DMS 273 (cell line): Measurements from ENCODE around the gene TM4SF18.
A peak's percentile ranks its signal among the peaks of the same experiment; 100 is the strongest.
"Not testable (repeated sequence)": the region's sequence is repeated elsewhere in the genome, so short reads cannot be mapped to it uniquely, and the experiment has no call there.

Experiments
- DNase-seq: peaks from one replicate; lab custom pipeline; 2025; ENCODE audit not compliant: unreplicated experiment; lab: John Stamatoyannopoulos, UW

Gene TM4SF18, protein sequence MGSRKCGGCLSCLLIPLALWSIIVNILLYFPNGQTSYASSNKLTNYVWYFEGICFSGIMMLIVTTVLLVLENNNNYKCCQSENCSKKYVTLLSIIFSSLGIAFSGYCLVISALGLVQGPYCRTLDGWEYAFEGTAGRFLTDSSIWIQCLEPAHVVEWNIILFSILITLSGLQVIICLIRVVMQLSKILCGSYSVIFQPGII

DNA sequence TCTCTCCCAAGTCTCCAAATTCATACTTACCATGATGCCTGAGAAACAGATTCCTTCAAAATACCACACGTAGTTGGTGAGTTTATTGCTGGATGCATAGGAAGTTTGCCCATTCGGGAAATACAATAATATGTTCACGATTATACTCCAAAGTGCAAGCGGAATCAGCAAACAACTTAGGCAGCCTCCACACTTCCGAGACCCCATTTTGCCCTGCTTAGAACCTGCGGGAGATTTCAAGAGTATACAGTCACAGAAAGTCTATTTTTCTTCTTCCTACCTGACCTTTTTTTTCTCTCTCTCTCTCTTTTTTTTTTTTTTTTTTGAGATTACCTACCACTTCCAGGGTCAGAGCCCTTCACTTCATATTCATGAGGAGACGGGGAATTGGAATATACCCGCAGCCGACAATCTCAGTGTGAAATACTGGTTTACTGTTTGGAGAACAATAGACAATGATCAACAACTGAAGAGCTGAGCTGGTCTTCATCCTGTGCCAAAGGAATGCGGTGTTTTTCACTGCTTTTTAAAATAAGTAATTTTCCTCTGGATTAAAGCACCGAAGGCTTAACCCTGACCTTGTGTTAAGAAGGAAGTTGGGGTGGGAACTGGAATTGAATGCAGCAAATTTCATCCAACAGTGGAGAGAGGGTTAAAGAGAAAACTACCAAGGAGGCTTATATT lies at the start of gene TM4SF18:
TM4SF18 (minus strand) TSS at position 461 of the 684 bp plus-strand sequence; CDS start at position 207, 254 bp downstream.
- DNase-seq: no peak

DNA sequence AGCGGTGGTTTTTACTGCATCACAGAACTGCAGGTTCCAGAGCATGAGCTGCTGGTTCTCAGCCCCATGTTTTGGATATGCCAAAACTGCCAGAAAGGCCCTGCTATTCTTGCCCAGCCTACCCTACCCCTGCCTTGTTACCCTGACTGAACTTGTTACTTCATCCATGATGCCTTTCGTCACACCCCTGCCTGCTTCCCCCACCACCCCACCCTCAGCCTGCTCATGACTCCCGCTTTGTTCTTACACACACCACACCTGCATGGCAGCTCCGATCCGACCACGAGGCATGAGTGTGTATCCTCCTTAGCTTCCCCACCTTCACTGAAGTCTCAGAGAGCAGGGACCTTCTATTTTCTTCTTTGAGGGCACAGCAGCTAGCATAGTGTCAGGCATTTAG lies 49.1 kb upstream of the TM4SF18 start:
- DNase-seq: no peak

DNA sequence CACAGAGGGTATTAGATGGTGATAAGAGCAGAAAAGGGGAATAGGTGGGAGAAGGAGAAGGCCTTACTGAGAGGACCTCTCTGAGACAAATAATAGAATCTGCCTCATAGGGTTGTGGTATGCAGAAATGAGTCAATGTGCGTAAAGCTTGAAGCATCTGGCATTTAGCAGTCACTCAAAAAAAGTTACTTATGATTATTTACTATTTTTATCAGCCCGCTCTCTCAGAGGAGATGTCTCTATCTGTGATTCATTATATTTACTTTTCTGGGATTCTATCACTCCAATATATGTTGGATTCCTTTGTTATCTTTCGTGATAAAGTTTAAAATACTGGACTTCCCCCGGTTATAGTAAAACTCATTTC lies 48.6 kb upstream of the TM4SF18 start:
- no peak for DNase-seq

DNA sequence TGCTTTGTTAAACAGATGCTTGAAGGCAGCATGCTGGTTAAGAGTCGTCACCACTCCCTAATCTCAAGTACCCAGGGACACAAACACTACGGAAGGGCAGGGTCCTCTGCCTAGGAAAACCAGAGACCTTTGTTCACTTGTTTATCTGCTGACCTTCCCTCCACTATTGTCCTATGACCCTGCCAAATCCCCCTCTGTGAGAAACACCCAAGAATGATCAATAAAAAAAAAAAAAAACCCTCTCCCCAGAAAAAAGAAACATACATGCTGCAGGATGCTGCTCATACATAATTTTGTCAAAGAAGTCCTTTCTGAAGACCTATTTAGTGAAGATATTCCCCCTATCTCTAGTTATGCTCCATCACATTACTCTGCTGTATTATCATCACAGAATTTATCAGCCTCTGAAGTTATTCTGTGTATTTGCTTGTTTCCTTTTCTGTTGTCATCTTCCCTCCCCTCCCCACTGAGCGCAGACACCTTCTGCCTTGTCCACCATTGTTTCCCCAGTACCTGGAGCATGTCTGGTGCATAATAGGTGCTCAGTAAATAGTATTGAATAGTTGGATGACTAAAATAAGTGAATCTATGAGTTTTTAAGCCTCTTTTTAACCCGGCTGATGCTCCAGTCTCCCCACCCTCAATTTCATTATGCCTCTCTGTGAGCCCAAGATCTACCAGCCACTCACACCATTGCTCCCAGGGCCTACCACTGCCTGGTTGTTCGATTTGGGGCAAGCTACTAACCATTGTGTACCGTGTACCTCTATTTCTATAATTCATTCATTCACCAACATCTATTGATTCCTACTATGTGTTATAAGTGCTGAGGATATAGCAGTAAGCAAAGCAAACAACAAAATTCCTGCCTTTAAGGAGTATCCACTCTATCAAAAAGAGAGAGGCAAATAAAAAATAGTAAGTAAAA lies 48.0 kb upstream of the TM4SF18 start:
- no peak for DNase-seq

DNA sequence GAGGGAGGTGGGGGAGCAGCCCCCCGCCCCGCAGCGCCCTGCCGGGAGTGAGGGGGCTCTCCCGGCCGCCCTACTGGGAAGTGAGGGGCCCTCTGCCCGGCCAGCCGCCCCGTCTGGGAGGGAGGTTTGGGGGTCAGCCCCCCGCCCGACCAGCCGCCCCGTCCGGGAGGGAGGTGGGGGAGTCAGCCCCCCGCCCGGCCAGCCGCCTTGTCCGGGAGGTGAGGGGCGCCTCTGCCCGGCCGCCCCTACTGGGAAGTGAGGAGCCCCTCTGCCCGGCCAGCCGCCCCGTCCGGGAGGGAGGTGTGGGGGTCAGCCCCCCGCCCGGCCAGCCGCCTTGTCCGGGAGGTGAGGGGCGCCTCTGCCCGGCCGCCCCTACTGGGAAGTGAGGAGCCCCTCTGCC lies 46.8 kb upstream of the TM4SF18 start:
- not testable (repeated sequence) for DNase-seq

DNA sequence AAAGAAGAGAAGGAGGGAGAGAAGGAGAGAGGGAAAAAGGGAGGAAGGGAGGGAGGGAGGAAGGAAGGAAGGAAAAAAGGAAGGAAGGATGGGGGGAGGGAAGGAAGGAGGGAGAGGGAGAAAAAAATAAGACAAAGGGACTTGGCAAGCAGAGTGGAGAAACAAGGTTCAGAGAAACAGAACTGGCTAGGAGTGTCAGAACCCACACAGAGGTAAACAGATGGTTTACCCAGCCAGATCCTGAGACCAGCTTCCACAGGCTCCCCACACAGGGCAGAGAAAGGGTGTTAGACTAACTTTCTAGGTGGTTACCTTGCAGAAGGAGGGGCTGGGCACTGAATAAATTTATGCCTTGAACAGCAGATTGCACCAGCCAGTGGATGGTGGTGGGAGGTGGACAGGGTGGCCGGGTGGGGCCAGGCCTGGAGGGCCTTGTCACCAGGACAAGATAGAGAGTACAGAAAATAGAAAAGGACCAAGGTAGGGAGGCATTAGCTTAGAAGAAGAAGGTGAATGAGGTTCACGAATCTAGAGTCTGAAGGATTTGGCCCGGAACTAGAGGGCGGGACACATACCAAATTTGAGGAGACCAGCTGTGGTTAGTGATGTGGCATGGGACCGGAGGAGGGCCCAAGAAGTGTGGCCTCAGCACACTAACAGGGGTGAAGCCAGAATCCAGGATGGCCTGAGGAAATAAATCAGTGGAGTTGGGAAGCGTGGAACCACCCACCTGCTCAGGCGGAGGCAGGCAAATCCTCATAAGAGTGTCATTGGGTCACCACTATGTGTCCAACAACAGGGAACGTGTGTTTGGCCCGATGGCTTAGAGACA lies 45.3 kb upstream of the TM4SF18 start:
- DNase-seq: peak; percentile 27

DNA sequence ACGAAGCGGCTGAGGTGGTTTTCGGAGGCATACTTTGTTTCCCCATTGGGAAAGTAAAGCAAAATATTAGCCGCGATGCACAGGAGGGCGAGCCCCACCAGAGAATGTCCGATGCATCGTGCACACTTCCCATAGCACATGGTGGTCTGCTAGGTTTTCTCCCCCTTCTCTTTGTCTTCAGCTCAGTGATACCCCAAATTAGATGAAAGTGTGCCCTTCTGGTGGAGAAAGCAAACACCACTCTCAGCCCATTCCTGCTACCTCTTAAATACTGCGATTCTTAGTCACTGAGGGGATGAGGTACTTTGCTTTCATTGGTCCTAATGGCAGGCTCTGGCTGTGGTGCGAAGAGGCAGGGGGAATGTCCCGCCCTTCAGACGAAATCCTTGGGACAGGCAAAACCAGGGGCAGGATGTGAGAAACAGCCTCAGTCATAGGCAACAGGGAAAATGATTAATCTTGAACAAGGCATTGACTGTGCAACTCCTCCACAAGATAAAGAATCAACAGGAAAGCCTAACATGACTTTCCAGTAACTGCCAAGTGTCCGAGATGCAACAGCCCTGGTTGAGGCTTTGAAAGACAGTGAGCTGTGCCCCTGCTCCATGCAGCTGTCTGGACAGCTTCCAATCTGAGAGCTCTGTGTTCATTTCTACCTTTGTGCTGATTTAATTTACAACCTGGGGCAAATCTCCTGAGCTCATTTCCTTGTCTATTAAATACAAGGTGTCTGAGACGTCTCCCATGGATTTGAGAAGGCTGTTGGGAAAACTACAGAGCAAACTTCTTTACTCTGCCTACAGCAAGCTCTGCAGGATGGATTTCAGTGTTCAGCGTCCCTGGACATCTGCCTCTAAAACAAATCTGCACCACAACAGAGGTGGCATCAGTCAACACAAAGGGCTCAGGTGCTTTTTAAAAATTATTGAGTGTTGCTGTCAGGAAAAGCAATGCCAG lies 44.2 kb upstream of the TM4SF18 start, which contains the start of gene TM4SF1:
TM4SF1 (minus strand) TSS at position 242 of the 957 bp plus-strand sequence; CDS start at position 140, 102 bp downstream.
- DNase-seq: peak; percentile 68

DNA sequence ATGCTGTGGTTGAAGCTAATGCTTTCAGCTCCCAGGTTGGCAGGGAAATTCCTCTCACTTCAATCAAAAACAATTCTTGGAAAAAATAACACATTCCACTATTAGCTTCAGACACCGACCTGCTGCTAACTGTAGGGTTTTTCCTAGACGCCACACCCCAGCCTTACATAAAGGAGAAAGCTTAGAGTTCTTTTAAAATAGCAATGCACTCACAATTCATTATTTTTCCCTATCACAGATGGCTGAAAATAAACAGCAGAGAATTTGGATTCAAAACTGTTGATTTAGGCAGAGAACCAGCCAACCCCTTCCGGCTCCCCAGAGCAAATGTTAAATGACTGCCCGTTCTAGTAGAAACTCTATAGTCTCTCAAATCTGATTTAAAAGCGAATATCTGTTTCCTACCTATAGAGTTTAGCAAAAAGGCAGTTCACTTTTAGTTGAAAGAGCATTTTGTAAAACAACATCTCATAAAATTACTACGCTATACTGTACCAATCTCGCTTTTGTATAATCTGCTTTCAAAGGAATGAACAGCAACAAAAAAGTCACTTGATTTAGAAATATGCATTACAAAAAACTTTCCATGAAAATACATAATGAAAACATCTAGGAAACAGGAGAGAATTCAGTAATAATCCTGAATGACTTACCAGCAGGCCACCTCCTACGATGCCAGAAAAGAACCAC lies 43.4 kb upstream of the TM4SF18 start:
- DNase-seq: peak; percentile 50

DNA sequence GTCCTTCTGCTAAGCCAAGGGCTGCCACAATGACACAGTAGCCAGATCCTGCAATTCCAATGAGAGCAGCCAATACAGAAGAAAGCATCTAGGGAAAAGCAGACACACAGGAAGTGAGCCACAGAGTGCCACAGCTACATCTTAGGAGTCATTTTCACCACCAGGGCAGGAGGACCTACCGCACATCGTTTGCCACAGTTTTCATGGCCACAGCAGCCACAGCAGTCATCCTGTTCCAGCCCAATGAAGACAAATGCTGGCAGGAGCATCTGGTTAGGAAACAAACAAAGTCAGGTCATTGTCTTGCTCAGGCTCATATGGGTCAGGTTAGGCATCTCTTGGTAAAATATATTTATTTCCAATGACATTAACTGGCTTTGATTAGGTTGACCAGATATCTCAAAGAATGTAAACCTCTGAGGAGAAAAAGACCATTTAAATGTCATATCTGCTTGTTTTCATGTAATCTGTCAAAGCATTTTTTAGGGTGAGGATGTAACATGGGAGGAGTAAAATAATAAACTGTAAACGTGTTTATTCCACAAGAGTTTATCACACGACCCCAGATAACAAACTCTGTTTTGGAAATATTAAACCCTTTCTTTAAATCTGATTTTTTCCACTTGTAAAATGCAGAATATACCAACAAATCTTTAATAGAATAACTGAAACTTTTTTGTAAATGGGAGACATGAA lies 42.2 kb upstream of the TM4SF18 start:
- DNase-seq: no peak

DNA sequence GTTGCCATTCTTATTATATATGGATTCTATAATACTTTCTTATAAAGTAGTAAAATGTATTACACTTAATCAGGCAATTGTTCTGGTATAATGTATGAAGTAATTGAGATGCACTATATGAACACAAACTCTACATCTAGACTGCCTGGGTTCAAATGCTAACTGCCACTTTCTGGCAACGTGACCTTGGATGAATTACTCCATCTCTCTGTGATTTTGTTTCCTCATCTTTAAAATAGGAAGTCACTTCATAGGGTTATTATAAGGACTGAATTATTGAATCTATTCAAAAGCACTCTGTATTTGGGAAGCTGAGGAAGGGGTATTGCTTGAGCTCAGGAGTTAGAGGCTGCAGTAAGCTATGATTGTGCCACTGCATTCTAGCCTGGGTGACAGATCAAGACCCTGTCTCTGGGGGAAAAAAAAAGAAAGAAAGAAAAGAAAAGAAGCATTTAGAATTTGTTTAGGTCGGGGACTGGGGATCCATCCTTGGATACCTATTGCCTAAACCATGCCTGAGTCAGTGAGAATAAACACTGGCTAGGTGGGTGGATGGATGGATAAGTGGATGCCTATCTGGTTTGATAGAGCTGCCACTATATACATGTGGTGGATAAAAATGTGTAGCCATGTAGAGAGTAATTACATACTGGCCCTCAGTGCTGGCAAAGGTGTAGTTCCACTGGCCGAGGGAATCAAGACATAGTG lies 41.5 kb upstream of the TM4SF18 start:
- no peak for DNase-seq

DNA sequence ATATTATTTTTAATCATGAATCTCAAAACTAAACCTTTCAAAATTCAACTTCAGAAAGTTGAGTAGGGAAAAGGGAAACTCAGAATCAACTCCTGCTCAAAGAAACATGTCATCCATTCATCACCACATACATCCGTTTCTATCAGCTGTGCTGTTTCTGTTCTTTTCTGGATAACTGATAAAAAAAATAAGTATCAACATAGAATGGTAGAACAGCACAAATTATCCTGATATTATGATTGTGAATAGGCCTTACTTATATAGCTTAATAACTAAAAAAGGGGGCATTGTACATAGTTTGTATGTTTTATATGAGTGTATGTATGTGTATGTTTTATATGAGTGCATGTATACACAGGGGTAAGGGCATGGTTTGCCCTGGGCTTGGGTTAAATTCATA lies 41.0 kb upstream of the TM4SF18 start:
- DNase-seq: no peak

DNA sequence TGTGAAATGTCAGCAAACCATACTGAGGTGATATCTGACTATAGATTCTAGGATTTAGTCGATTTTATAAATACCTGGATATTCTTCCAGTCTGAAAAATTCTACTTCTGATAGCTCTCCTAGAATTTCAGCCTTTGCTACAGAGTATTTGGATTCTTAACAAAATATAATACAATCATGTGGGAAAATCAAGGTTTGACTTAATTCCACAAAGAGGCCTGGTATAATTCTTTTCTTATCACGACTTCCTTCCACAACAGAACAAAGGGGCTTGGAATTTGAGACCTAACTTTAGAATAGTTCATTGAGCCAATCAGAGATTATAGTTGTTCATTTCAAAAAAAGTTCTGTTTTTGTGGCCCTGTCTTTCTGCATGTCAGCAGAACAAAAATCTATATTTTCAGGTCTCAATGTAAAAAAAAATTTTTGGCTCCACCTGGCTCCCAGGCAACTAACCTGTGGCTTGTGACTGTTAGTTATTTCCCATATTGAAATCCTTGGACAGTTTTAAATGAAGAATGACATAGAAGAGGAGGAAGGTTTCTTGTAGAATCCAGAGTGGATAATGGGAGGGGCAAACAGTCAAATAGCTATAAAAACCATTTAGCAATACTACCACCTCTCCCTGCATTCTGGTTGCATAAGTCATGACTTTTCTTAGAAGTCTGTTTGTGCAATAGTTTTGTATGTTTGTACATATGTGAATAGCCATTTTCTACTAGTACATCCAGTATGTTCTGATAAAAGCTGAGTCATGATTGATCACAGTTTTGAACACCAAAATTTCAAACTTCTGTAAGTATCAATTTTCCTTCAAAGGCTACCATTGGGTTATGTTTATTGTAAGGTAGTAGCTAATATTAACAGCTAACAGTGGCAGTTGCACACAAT lies 40.0 kb upstream of the TM4SF18 start:
- no peak for DNase-seq

DNA sequence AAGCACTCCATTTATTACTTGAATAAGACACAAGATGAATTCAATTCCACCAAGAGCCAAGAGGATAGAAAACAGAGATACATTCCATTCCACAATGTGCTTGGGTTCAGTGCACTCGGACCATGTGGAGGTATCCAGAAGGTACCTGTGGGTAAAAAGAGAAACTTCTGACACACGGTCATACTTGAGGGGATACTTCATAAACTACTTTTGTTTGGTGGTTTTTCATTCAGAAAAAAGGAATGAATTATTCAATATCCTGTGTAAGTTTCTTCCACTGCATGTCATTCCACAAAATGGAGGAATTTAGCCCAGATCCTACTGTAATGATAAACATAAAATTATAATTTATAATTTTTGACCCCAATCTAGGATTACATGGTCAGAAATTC lies 38.3 kb upstream of the TM4SF18 start:
- no peak for DNase-seq

DNA sequence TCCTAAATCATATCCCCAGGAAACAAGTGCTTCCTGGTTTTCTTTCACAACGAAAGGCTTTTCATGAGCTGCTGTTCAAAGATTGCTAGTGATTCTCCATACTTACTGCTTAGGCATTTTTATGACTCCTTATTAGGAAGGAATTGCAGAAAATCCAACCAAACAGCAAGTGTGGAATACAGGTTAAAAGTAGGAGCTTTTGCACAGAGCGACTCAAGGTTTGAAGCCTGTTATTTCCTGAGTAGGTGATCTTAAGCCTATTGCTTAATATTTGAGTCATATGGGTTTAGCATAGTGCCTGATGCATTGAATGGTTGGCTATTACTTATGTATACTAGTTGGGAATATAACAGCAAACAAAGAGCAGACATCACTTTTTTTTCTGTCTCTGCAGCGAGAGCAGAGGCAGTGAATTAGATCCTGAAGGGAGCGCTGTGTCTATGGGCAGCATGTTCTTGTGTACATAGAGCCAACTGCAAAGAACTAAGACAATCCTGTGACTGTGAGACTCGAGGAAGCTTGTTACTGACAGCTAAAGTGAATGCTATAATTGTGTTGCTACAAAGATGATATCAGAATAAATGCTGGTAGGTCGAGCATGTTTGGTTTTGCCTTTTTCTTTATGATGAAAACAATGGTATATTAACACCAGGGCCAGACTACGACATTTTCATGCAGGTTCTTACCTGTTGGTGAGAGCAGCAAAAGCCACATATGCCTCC lies 37.7 kb upstream of the TM4SF18 start:
- no peak for DNase-seq

DNA sequence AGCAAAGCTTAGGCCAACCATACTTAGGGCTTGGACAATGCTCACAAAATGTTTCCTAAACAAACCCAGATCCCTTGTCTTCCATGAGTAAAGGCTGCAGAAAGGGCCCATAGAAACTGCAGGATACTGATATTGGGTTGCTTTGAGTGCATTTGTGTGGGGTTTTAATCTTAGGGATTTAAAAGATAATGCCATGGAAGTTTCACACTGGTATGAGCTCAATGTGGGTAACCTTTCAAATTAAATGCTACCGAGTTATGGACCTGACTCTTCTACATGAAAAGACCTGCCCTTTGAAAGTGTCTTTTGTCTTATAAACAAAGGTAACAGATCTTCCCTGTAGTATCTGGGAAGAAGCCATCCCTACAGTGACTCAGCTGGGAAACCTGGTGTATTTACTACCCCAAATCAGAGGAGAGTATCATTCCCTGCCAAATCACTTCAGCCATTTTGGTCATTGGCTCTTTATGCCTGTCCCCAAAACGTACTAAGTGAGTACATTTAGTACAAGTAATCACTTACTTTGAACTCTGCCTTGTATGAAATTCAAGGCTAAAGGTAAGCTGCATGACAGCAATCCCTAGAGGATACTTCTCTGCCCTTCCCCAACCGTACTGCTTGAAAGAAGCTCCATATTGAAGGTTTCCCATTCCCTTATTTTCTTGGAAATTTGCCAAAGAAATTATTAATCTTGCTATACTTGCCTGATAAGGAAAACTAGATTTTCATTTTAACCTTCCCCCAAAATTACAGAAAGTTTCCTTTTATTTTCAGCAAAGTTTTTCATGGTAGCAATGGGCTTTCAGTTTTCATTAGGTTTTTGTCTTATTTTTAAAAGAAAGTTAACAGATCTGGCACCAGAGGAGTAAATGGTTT lies 36.8 kb upstream of the TM4SF18 start:
- DNase-seq: no peak
